Ammon's horn (tissue), 1 donor: ENCODE data around the gene BRINP3.

ENCODE experiments used
- DNase-seq: peaks from one replicate; pipeline ENCODE4 v3.0.0-alpha.2; 2016; ENCODE audit warnings: low spot score

BRINP3 gene

DNA sequence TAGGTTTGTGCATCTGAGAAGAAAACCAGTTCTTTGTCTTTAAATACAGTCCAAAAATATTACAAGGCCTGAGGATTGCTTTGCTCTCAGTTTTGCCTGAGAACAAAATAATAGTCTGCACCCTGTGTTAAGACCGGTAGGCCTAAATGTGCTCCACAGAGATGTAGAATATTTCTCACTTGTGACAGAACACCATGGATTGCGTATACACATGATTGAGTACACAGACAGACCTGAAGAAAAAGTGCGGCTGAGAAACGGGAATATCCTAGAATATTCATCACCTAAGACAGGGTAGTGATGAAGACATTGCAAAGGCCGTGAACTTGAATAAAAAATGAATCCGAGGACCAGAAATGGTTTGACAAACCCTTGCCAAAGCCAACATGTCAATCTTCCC is 155.4 kb downstream of the BRINP3 start:
- DNase-seq, result no peak

- DNase-seq, result peak; percentile 18
These were observed 156.7 kb downstream of the BRINP3 start for GRCh38 chr1:190320952-190321351.

DNA sequence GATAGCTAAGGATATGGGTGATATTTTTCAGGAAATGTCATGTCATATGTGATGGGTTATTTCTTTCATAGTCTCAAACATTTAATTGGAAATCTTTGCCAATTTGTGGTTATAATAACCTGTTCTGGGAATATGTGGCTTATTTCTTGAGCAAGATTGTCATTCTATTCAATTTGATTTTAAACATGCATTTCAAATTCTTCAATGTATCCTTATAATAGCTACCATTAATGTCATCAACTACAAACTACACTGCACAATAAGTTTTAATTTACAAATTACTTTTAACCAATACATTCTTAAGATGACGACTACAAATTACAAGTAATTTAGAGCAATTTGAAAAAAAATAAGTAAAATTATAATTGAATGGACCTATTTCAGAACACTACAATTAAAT is 164.9 kb downstream of the BRINP3 start:
- no peak for DNase-seq

DNA sequence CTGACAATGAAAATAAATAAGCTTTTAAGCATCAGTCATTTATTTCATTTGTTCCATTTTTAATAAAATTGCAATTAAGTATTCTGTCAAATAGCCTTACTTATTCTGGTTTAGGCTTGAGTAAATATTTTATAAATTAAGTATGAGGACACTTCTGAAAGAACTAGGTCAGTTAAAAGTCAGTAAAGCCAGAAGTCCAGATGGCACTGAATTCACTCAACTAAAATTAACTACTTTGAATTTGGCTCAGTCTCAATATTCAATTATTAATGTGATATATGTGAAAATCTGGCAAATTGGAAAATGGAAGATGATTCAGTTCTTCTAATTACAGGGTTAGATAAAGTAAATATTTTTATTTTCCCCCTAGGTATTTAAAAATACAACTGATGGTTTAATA is 174.2 kb downstream of the BRINP3 start:
- no peak for DNase-seq

- DNase-seq, result no peak
These were observed 181.2 kb downstream of the BRINP3 start for GRCh38 chr1:190296453-190296852.

GRCh38 chr1:190289897-190290296 is 187.8 kb downstream of the BRINP3 start:
- no peak for DNase-seq

DNA sequence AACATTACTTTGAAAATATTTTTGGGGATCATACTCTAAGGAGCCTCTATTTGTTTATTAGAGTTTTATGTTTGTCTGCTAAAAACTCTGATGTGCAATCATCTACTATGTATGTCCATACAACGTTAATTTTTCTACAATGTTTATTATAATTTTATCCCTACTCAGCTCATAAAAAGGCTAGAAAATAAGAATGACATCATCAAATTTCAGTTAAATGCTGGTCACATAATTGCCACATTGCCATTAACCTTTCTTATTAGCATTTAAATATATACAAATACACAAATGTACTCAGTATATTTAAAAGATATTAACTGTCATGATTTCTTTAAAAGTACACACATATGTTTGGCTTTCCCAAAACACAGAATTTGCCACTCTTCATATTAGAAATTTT is 191.6 kb downstream of the BRINP3 start:
- DNase-seq, result no peak

GRCh38 chr1:190277107-190277506 is 200.6 kb downstream of the BRINP3 start:
- no peak for DNase-seq

DNA sequence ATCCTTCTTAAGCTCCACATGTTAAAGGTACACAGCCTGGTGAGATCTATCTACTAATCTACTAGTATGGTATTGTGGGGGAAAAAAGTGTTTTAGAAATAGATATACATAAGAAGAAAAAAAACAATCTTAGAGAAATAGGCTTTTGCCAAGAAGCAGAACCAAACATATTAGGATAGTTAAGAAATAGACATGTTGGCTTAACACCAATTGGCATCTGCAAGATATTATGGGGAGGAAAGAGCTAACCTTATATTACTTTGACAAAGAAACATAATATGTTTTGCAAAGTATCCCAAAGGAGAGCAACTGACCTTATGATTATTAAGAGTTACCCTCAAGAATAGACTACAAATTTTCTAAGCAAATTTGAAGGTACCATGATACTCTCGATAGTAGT is 202.9 kb downstream of the BRINP3 start:
- DNase-seq, result no peak

- no peak for DNase-seq
These were observed 204.5 kb downstream of the BRINP3 start for GRCh38 chr1:190273161-190273560.

- DNase-seq, result no peak
These were observed 215.1 kb downstream of the BRINP3 start for GRCh38 chr1:190262538-190262937.

GRCh38 chr1:190259424-190259823 is 218.2 kb downstream of the BRINP3 start:
- no peak for DNase-seq

DNA sequence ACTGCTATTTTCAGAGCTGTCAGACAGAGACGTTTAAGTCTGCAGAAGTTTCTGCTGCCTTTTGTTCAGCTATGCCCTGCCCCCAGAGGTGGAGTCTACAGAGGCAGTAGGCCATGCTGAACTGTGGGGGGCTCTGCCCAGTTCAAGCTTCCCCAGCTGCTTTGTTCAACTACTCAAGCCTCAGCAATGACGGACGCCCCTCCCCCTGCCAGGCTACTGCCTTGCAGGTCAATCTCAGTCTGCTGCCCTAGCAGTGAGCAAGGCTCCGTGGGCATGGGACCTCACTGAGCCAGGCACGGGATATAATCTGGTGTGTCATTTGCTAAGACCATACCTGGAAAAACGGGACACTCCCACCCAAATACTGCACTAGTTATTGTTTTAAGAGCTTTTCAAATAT is 219.7 kb downstream of the BRINP3 start:
- DNase-seq, result no peak

DNA sequence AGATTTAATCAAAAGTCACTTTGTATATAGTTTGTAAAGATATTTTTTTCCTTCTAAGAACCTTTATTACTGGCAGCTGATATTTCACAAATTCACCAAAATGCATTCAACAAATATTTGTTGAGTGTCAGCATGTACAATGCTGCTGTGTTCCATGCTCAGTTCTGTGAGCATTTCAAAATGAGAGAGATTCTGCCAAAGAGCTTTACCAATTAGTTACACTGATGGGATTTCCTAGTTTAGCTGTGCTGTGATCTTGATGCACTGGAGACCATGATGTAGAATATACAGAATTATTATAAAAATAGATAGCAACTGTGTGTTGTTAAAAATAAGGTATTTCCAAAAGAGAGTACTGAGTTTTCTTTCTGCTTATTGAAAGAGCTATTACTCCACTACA is 225.6 kb downstream of the BRINP3 start:
- no peak for DNase-seq

DNA sequence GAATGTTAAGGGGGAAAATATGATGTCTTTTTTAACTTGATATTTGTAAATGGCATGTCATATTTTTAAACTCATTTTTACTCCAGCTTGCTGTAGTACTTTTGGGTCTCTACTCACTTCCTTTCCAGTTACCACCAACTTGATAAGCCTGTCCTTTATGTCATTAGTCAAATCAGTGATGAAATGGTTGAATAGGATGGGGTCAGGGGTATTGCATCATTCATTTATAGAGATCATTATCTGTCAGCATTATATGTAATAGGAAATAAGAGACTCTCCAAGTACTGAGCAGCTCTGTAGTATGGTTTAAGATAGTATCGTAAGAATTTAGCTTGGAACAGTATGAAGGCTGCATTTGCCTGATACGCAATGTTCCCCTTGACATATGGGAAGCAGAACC is 227.3 kb downstream of the BRINP3 start:
- DNase-seq, result no peak

GRCh38 chr1:190244406-190244805 is 233.3 kb downstream of the BRINP3 start:
- DNase-seq, result no peak

DNA sequence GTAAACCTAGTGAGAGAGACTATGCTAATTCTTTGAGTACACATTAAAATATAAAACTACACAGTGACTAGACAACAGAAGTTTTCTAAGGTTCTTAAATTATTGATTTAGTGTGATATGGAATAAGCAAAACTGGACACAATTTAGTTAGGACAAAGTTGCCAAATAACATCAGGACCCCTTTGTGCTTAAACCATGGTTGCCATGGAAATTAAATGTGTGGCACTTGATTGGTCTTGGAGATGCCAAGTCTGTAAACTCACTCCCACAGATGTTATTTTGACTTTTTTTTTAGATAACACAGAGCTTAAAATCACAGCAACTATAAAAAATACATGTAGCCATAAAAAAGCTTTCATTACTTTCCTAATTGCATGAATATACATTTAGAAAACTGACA is 234.6 kb downstream of the BRINP3 start:
- DNase-seq, result no peak

GRCh38 chr1:190226006-190226405 is 251.7 kb downstream of the BRINP3 start:
- DNase-seq, result peak; percentile 14

- DNase-seq, result no peak
These were observed 265.2 kb downstream of the BRINP3 start for GRCh38 chr1:190212450-190212849.

DNA sequence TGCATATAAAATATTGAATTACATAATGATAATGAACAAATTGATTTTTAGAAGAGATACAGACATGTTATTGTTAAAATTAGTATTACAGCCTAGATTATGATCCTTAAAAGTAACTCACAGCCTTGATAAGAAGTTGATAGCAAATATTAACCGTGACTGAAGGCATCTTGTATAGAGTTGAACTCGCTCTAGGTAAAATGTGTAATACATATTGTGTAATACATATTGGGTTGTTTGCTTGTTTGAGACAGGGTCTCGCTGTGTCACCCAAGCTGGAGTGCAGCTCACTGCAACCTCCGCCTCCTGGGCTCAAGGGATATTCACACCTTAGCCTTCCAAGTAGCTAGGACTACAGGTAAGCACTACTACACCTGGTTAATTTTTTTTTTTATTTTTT is 269.9 kb downstream of the BRINP3 start:
- DNase-seq, result no peak

DNA sequence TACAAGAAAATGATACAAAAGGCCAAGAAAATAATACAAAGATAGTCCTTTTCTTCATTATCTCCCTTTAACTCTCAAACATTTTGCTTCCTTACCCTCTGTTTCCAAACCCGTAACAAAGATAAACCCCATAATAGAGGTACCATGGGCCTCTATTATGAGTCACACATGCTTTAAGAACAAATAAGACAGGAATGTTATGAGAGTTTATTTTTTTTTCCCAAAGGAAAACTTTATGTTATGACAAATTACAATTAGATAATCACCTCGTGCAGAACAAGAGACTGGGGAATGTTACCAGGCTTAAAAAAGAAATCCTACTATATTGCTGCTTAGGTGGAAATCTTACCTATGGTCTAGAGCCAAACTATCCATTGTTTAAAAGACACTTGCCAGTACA is 272.0 kb downstream of the BRINP3 start:
- no peak for DNase-seq

GRCh38 chr1:190196020-190196419 is 281.6 kb downstream of the BRINP3 start:
- DNase-seq, result no peak

- DNase-seq, result no peak
These were observed 284.1 kb downstream of the BRINP3 start for GRCh38 chr1:190193508-190194115.

GRCh38 chr1:190192627-190193026 is 285.0 kb downstream of the BRINP3 start:
- no peak for DNase-seq

DNA sequence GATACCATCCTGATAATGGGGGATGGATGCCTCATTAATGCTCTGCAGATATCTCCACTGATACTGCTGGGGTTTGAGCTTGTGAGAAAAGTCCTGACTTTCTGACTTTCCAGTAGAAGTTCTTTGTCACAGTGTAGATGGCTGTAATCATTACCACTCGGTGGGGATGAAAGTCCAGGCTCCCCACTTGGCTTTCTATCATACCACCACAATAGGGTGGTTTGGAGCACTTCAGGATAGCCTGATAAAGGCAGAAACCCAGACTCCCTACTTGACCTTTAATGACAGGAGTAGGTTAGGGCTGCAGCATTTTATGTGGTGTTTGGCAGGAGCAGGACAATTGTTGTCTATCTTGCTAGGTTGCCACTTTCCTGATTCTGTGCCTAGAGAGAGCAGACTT is 294.1 kb downstream of the BRINP3 start:
- no peak for DNase-seq
